Esophagus squamous epithelium (tissue), 5 donors: ENCODE results near the gene TRPC6. TPM values are rescaled to one million over a fixed set of nuclear protein-coding genes. Genes with fewer than 3 reads are reported as not detected.

Source experiments
- DNase-seq: peaks from one replicate; lab custom pipeline; 2025; lab: John Stamatoyannopoulos, UW
- H3K27ac ChIP-seq, 4 donors: fragments of 200-600 bp; sonication (generic); one replicate each; pipeline ENCODE4 v1.5.1; 2016 to 2019; ENCODE audit warnings: mild to moderate bottlenecking in 1 of 4
- H3K27me3 ChIP-seq, 4 donors: fragments of 200-600 bp; sonication (generic); 1 replicate in 3 of 4; 2 replicates in 1 of 4; pipeline versions ENCODE4 v1.5.1 to v1.6.0; 2017 to 2021; ENCODE audit warnings: antibody characterized with exemption in 1 of 4
- H3K36me3 ChIP-seq, 3 donors: fragments of 200-600 bp; sonication (generic); one replicate each; pipeline ENCODE4 v1.5.1; 2016 to 2019
- H3K4me1 ChIP-seq, 3 donors: fragments of 200-600 bp; sonication (generic); one replicate each; pipeline ENCODE4 v1.5.1; 2017 to 2019
- H3K4me3 ChIP-seq, 4 donors: fragments of 200-600 bp; sonication (generic); 1 replicate in 3 of 4; 2 replicates in 1 of 4; pipeline ENCODE4 v1.5.1; 2016 to 2019; ENCODE audit warnings: mild to moderate bottlenecking in 2 of 4, moderate library complexity in 1 of 4
- H3K9me3 ChIP-seq, 3 donors: fragments of 200-600 bp; sonication (generic); one replicate each; pipeline ENCODE4 v1.5.1; 2016 to 2019
- POLR2A ChIP-seq, 4 donors: fragments of 450-650 bp; IDR thresholded peaks; one replicate each; pipeline ENCODE4 v1.6.1; 2017; ENCODE audit warnings: antibody characterized with exemption in 4 of 4, mild to moderate bottlenecking in 4 of 4, moderate library complexity in 3 of 4
- WGBS, 2 donors: methylation state at CpG; one replicate each; pipeline ENCODE4 v1.1.5; 2018; 5-methylcytosine and 5-hydroxymethylcytosine counted together
- intact Hi-C: fragments of 100-400 bp; cut with DNase I; formaldehyde crosslinking; loops from one replicate; pipeline ENCODE4 v1.15.0; 2022
- total RNA-seq, 4 donors: library from RNA; depleted of rRNA; stranded (reverse); fragments of >200 nt; gene quantifications; one replicate each; pipeline ENCODE4 v1.1.0, GENCODE V29; 2016
- TF ChIP-seq, protein P1 (sequence below), 6 experiments: fragments of 450-650 bp in 4 of 6; fragments of 200-600 bp in 2 of 6; sonication (generic) in 2 of 6; IDR thresholded peaks; one replicate each; pipeline ENCODE4 v1.5.1; 2016 to 2019; ENCODE audit warnings: antibody characterized with exemption in 6 of 6, mild to moderate bottlenecking in 4 of 6, moderate library complexity in 4 of 6
- donor health status: DM: yes; HTN: yes; CAD: no.

Gene TRPC6
- total RNA-seq, 4 donors from 2014 or later = 1.2 to 15.4 (median 1.6) TPM

DNA sequence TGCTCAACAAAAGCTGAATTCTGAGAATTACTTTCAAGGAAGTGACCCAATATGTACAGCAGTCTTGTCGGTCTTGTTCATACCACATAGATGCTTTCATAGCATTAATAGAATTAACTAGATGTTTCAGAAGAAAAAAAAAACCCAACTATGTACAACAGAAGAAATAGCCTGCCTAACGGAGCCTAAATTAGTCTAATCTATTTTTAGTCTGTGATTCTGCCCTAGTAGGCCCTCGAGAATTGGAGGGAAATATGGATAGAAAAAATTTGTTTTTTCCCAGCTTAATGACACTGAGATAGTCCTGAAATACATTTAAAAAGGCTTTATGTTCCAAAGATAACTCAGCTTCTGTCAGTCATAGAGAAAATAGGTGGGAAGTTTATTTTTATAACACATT, 17.1 kb upstream of the TRPC6 start:
- no peak overlapping the region for H3K27ac ChIP-seq
- WGBS, 2 donors = 54 to 63% methylated on average over 3 of the region's 3 CpGs
- no peak overlapping the region for H3K4me3 ChIP-seq
- H3K27me3 ChIP-seq = no peaks in the 10 kb centered on the region
- H3K9me3 ChIP-seq = no peaks in the 10 kb centered on the region
- intact Hi-C loops = no loop called here
- TF ChIP-seq, protein P1, sequence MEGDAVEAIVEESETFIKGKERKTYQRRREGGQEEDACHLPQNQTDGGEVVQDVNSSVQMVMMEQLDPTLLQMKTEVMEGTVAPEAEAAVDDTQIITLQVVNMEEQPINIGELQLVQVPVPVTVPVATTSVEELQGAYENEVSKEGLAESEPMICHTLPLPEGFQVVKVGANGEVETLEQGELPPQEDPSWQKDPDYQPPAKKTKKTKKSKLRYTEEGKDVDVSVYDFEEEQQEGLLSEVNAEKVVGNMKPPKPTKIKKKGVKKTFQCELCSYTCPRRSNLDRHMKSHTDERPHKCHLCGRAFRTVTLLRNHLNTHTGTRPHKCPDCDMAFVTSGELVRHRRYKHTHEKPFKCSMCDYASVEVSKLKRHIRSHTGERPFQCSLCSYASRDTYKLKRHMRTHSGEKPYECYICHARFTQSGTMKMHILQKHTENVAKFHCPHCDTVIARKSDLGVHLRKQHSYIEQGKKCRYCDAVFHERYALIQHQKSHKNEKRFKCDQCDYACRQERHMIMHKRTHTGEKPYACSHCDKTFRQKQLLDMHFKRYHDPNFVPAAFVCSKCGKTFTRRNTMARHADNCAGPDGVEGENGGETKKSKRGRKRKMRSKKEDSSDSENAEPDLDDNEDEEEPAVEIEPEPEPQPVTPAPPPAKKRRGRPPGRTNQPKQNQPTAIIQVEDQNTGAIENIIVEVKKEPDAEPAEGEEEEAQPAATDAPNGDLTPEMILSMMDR (IDR thresholded peaks at IDR 0.05) = no peak
- no peak for TF ChIP-seq POLR2A (IDR thresholded peaks at IDR 0.05)
- H3K4me1 ChIP-seq = no peaks in the 10 kb centered on the region
- no peaks in the 10 kb centered on the region for H3K36me3 ChIP-seq
- DNase-seq = no peak

DNA sequence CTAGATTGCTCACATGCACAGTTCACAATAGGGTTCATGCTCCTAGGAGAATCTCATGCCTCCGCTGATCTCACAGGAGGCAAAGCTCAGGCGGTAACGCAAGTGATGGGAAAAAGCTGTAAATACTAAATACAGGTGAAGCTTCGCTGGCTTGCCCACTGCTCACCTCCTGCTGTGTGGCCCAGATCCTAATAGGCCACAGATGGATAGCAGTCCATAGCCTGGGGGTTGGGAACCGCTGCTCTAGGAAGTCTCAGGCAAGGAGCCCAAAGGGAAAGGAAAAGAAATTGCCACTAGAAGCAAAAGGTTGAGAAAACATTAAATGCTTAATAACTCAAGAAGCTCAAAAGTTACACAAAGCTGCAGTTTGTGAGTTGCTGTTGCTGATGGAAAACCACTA, 3.2 kb upstream of the TRPC6 start:
- Histone ChIP-seq H3K27me3 (peaks cover 0 to 33% (median 0%) of the 10 kb centered on the region in 4 donors), H3K36me3 (no peaks in the 10 kb centered on the region), H3K4me3 (no peak overlapping the region), H3K27ac (no peak overlapping the region), H3K9me3 (no peaks in the 10 kb centered on the region), H3K4me1 (peaks cover 0 to 22% (median 8%) of the 10 kb centered on the region in 3 donors)
- TF ChIP-seq, protein P1 (IDR thresholded peaks at IDR 0.05) = no peak
- no peak for TF ChIP-seq POLR2A (IDR thresholded peaks at IDR 0.05)
- WGBS, 2 donors = 86 to 90% methylated on average over 5 of the region's 5 CpGs
- DNase-seq = no peak
- intact Hi-C loops = no loop called here

DNA sequence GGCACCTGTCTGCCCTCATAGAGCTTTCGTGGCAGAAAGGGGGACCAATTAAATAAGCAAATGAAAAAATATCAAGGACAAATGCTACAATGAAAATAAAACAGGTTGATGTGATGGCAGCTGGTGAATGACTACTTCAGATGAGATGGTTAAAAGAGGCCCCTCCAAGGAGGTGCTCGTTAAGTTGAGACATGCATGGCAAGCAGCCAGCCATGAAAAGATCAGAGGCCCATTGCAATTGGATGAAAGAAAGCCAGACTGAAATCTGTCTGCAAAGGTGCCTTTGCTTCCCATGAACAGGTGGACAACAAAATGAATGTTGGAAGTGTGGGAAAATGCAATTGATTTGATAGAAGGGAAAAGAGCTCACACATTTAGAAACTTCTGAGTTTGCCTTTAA, 848 bp upstream of the TRPC6 start:
- peak overlapping the region in 3 of 4 donors; percentile 13 to 86 (median 79) for H3K27ac ChIP-seq

DNA sequence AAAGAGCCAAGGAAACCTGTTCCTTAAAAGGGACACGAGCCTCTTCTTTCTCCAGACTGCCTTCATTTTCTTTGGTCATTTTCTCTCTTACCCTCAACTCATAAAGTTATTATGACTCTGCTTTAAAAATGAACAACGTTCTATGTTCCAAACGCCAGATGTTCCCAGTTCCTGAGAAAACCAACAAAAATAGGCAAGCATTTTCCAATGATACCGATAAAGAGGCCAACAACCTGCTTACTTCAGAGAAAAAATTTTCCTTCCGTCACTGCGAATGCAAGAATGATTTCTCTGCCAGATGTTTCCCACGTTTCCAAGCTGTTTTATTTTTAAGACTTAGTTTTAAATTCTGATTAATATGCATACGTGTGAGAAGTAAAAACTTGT, 315 bp upstream of the TRPC6 start:
- peak overlapping the region; percentile 50 to 78 (median 59) for H3K4me3 ChIP-seq
- TF ChIP-seq POLR2A (IDR thresholded peaks at IDR 0.05) = no peak
- TF ChIP-seq, protein P1 (IDR thresholded peaks at IDR 0.05) = no peak
- intact Hi-C loops = no loop called here
- peaks cover 0 to 22% (median 8%) of the 10 kb centered on the region in 3 donors for H3K4me1 ChIP-seq
- no peaks in the 10 kb centered on the region for H3K9me3 ChIP-seq
- H3K27me3 ChIP-seq = peaks cover 0 to 40% (median 0%) of the 10 kb centered on the region in 4 donors
- peak overlapping the region; percentile 13 to 86 (median 76) for H3K27ac ChIP-seq
- WGBS, 2 donors = 31 to 43% methylated on average over 8 of the region's 8 CpGs
- H3K36me3 ChIP-seq = no peaks in the 10 kb centered on the region
- DNase-seq = no peak

More for the DNA sequence above, 848 bp upstream of the TRPC6 start:
- intact Hi-C loops = no loop called here
- Histone ChIP-seq H3K4me3 (peak overlapping the region in 1 of 4 donors; percentile 78), H3K27me3 (peaks cover 0 to 40% (median 0%) of the 10 kb centered on the region in 4 donors), H3K36me3 (no peaks in the 10 kb centered on the region), H3K9me3 (no peaks in the 10 kb centered on the region), H3K4me1 (peaks cover 0 to 22% (median 8%) of the 10 kb centered on the region in 3 donors)
- DNase-seq = no peak
- no peak for TF ChIP-seq POLR2A (IDR thresholded peaks at IDR 0.05)
- TF ChIP-seq, protein P1 (IDR thresholded peaks at IDR 0.05) = no peak
- WGBS, 2 donors = 52 to 63% methylated on average over 2 of the region's 2 CpGs

DNA sequence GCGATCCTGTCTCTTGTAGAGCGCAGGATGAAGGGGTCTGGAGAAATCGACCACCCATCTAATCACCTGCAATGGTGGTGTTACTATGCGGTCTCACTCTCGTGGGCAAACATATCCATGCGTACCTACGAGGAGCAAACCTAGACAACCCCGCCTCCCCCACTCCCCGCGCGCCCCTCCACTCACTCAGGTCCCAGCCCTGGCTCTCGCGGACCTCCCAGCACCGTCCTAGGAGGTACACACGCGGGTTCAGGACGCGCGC, 887 bp downstream of the TRPC6 start:
- WGBS, 2 donors = 3% methylated on average over 5 of the region's 19 CpGs; no CpG with 5 or more reads in 1 of the 2 donors
- TF ChIP-seq, protein P1 (IDR thresholded peaks at IDR 0.05) = no peak
- TF ChIP-seq POLR2A (IDR thresholded peaks at IDR 0.05) = no peak
- intact Hi-C loops = no loop called here
- H3K36me3 ChIP-seq = no peaks in the 10 kb centered on the region
- peaks cover 0 to 22% (median 8%) of the 10 kb centered on the region in 3 donors for H3K4me1 ChIP-seq
- peak overlapping the region; percentile 50 to 78 (median 59) for H3K4me3 ChIP-seq
- H3K9me3 ChIP-seq = no peaks in the 10 kb centered on the region
- peak overlapping the region; percentile 74 to 87 (median 82) for H3K27ac ChIP-seq
- no peak for DNase-seq
- peaks cover 0 to 40% (median 0%) of the 10 kb centered on the region in 4 donors for H3K27me3 ChIP-seq
